Stimulated activated naive CD8-positive, alpha-beta T cell treated with anti-CD3 and anti-CD28 coated beads, Interleukin-15, Interleukin-2, amounts not matched to agents 100 U/mL and 50 U/mL, for 24 hours (primary cell): ENCODE results near the gene DENND4C.
"Not testable (repeated sequence)": the region's sequence is repeated elsewhere in the genome, so short reads cannot be mapped to it uniquely, and the experiment has no call there.

Experiments
- ATAC-seq: fragments of 150-1000 bp; cut with Tn5 transposase; one replicate; pipeline ENCODE4 v1.10.0; 2021
- DNase-seq: peaks from one replicate; pipeline ENCODE4 v3.0.0; 2021

DENND4C gene

GRCh38 chr9:19411316-19411715 is 180.8 kb downstream of the DENND4C start:
- ATAC-seq, result no peak

GRCh38 chr9:19413456-19413855 is 183.0 kb downstream of the DENND4C start:
- not testable (repeated sequence) for DNase-seq, ATAC-seq

More at GRCh38 chr9:19411316-19411715, 180.8 kb downstream of the DENND4C start:
- DNase-seq, result no peak

- no peak for ATAC-seq
- DNase-seq, result no peak
These were observed 185.7 kb downstream of the DENND4C start for GRCh38 chr9:19416143-19416542.

- DNase-seq, result no peak
- no peak for ATAC-seq
These were observed 190.4 kb downstream of the DENND4C start for GRCh38 chr9:19420877-19421276.
